ENCODE data around the gene SRPK2.

The SRPK2 gene

GRCh38 chr7:105067691-105068090 is 321.0 kb downstream of the SRPK2 start:
- TF ChIP-seq CTCF (IDR thresholded peaks at IDR 0.05; ENCODE audit: low read depth, low read length): no peak
- no peak for DNase-seq (ENCODE audit: extremely low read depth, low read depth)

All from AG09319 (cell line).